Measurements from ENCODE around the gene TRERF1. TPM values are rescaled to one million over a fixed set of nuclear protein-coding genes. Genes with fewer than 3 reads are reported as not detected.

TRERF1 gene
- total and polyA plus RNA-seq, 3 donors from 2014 or later = 13.7 to 49.1 (median 40.4) TPM

GRCh38 chr6:42307141-42307470 lies 144.6 kb downstream of the TRERF1 start:
- WGBS, 2 donors = 36 to 53% methylated on average over 2 of the region's 2 CpGs
- H3K27ac ChIP-seq = peak overlapping the region; percentile 12 to 74
- H3K36me3 ChIP-seq (ENCODE audit: low read depth, missing control alignments) = no peaks in the 10 kb centered on the region
- H3K27me3 ChIP-seq = no peaks in the 10 kb centered on the region
- no peaks in the 10 kb centered on the region for H3K9me3 ChIP-seq
- peaks cover 66% of the 10 kb centered on the region for H3K4me1 ChIP-seq
- H3K4me3 ChIP-seq = no peak overlapping the region
- intact Hi-C loops (cut with DNase I; ENCODE audit: low total_unique reads) = no loop called here
- peak; percentile 79 for DNase-seq
- TF ChIP-seq POLR2A (IDR thresholded peaks at IDR 0.05) = no peak
- TF ChIP-seq, protein P1, sequence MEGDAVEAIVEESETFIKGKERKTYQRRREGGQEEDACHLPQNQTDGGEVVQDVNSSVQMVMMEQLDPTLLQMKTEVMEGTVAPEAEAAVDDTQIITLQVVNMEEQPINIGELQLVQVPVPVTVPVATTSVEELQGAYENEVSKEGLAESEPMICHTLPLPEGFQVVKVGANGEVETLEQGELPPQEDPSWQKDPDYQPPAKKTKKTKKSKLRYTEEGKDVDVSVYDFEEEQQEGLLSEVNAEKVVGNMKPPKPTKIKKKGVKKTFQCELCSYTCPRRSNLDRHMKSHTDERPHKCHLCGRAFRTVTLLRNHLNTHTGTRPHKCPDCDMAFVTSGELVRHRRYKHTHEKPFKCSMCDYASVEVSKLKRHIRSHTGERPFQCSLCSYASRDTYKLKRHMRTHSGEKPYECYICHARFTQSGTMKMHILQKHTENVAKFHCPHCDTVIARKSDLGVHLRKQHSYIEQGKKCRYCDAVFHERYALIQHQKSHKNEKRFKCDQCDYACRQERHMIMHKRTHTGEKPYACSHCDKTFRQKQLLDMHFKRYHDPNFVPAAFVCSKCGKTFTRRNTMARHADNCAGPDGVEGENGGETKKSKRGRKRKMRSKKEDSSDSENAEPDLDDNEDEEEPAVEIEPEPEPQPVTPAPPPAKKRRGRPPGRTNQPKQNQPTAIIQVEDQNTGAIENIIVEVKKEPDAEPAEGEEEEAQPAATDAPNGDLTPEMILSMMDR (IDR thresholded peaks at IDR 0.05) = no peak

GRCh38 chr6:42306439-42307140 lies 145.1 kb downstream of the TRERF1 start:
- Histone ChIP-seq H3K27me3 (no peaks in the 10 kb centered on the region), H3K4me1 (peaks cover 71% of the 10 kb centered on the region), H3K9me3 (no peaks in the 10 kb centered on the region), H3K27ac (peak overlapping the region; percentile 74 to 82), H3K4me3 (no peak overlapping the region), H3K36me3 (ENCODE audit: low read depth, missing control alignments) (no peaks in the 10 kb centered on the region)
- 68 to 77% methylated on average over 6 to 7 of the region's 7 CpGs for WGBS, 2 donors
- TF ChIP-seq, protein P1 (IDR thresholded peaks at IDR 0.05) = no peak
- no peak for TF ChIP-seq POLR2A (IDR thresholded peaks at IDR 0.05)
- intact Hi-C loops (cut with DNase I; ENCODE audit: low total_unique reads) = no loop called here
- DNase-seq = peak; percentile 79

GRCh38 chr6:42304053-42304712 lies 147.5 kb downstream of the TRERF1 start:
- WGBS, 2 donors = 43 to 51% methylated on average over 6 of the region's 6 CpGs
- Histone ChIP-seq H3K27me3 (no peaks in the 10 kb centered on the region), H3K4me1 (peaks cover 67% of the 10 kb centered on the region), H3K27ac (peak overlapping the region; percentile 74 to 82), H3K9me3 (no peaks in the 10 kb centered on the region), H3K4me3 (no peak overlapping the region), H3K36me3 (ENCODE audit: low read depth, missing control alignments) (no peaks in the 10 kb centered on the region)
- TF ChIP-seq, protein P1 (IDR thresholded peaks at IDR 0.05) = no peak
- no peak for TF ChIP-seq POLR2A (IDR thresholded peaks at IDR 0.05)
- intact Hi-C loops (cut with DNase I; ENCODE audit: low total_unique reads) = no loop called here
- peak; percentile 34 for DNase-seq

DNA sequence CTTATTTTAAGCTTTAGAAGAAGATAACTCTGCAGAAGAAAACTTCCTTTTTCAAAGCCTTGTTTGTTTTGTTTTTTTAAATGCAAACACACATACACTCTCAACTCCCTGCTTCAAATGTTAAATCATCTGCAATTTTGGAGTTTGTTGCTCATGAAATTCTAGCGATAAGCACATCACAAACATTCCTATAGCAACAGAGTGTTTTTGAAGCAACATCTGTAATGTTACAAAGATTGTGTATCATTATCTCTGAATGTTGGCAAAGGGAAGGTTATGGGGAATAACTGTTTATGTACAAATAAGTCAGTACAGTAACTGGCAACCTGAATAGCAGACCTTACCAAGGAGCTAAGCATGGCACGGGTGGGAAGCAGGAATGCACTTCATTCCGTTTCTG lies 149.3 kb downstream of the TRERF1 start:
- no peaks in the 10 kb centered on the region for H3K9me3 ChIP-seq
- H3K27ac ChIP-seq = no peak overlapping the region
- H3K4me1 ChIP-seq = peaks cover 57% of the 10 kb centered on the region
- H3K36me3 ChIP-seq (ENCODE audit: low read depth, missing control alignments) = no peaks in the 10 kb centered on the region
- no peak for DNase-seq
- H3K27me3 ChIP-seq = no peaks in the 10 kb centered on the region
- intact Hi-C loops (cut with DNase I; ENCODE audit: low total_unique reads) = no loop called here
- WGBS, 2 donors = 40 to 42% methylated on average over 3 of the region's 3 CpGs
- no peak overlapping the region for H3K4me3 ChIP-seq
- TF ChIP-seq, protein P1 (IDR thresholded peaks at IDR 0.05) = no peak
- no peak for TF ChIP-seq POLR2A (IDR thresholded peaks at IDR 0.05)

Measured in testis (tissue), 3 donors.